HG03457 (cell line): ENCODE results near the gene AIFM2.

Experiments
- ATAC-seq: cut with Tn5 transposase; IDR thresholded peaks from one replicate; pipeline ENCODE4 v1.9.1; 2021; ENCODE audit warnings: moderate number of reproducible peaks; ENCODE audit not compliant: unreplicated experiment

AIFM2 gene

GRCh38 chr10:70063418-70064098, 69.1 kb downstream of the AIFM2 start:
- ATAC-seq, result no peak
